ENCODE results near the gene CTF1. TPM values are rescaled to one million over a fixed set of nuclear protein-coding genes. Genes with fewer than 3 reads are reported as not detected.

Gene CTF1
- total and polyA plus RNA-seq, 10 of the 15 experiments (the other 5 are each of a cell fraction or from before 2014, with no cell fraction given): 0.04 to 0.46 (median 0.11) TPM; not detected in 3

- Histone ChIP-seq H4K20me1 (ENCODE audit: control insufficient read depth, insufficient read depth) (no peaks in the 10 kb centered on the region), H2AFZ (ENCODE audit: control insufficient read depth, low read depth, low read length) (no peak overlapping the region), H3K27ac (ENCODE audit: control insufficient read depth, insufficient read depth) (no peak overlapping the region), H3K4me2 (ENCODE audit: control insufficient read depth, insufficient read depth) (no peak overlapping the region), H3K36me3 (ENCODE audit: control insufficient read depth in 2 of 2, insufficient read depth in 2 of 2, low read length in 1 of 2) (no peaks in the 10 kb centered on the region), H3K9me3 (replicated peaks; ENCODE audit: control insufficient read depth, insufficient read depth, low read length) (no peaks in the 10 kb centered on the region), H3K9ac (ENCODE audit: control insufficient read depth, insufficient read depth, low read length) (no peak overlapping the region), H3K4me1 (ENCODE audit: control insufficient read depth, insufficient read depth, low read length) (no peaks in the 10 kb centered on the region; the same call in 1 of the 2 replicates), H3K79me2 (ENCODE audit: control insufficient read depth, insufficient read depth, low read length) (no peaks in the 10 kb centered on the region), H3K27me3 (replicated peaks in 1 of 2; ENCODE audit: control insufficient read depth in 2 of 2, insufficient read depth in 2 of 2, low read length in 1 of 2) (no peaks in the 10 kb centered on the region), H3K4me3 (no peak overlapping the region)
- intact Hi-C loops (cut with micrococcal nuclease; ENCODE audit: unreplicated experiment): no loop called here
- TF ChIP-seq MEF2B (IDR thresholded peaks at IDR 0.05; ENCODE audit: partially characterized antibody, poor library complexity, severe bottlenecking) (no peak), CHD1 (IDR thresholded peaks at IDR 0.05; ENCODE audit: low read depth, low read length) (no peak), NFXL1 (IDR thresholded peaks at IDR 0.05; ENCODE audit: borderline replicate concordance) (no peak), HSF1 (IDR thresholded peaks at IDR 0.05; ENCODE audit: low read depth, low read length) (no peak), CEBPB (IDR thresholded peaks at IDR 0.05; ENCODE audit: borderline replicate concordance in 1 of 2, low read depth in 2 of 2, low read length in 2 of 2) (no peak), TCF3 (IDR thresholded peaks at IDR 0.05; ENCODE audit: borderline replicate concordance, insufficient read depth, low read depth, low read length) (no peak), E2F4 (IDR thresholded peaks at IDR 0.05; ENCODE audit: low read depth, low read length) (no peak), RELA (IDR thresholded peaks at IDR 0.05; ENCODE audit: borderline replicate concordance, partially characterized antibody) (no peak), SPI1 (IDR thresholded peaks at IDR 0.05; ENCODE audit: borderline replicate concordance, insufficient read depth, low read depth, low read length) (no peak)
- no peak for DNase-seq (ENCODE audit: low read depth, low spot score)
- no peak for FAIRE-seq
- in situ Hi-C loops (cut with MboI): no loop called here
- ChIA-PET RAD21 (ENCODE audit: unreplicated experiment) (interaction anchor here (2.3 kb wide), 1 partner anchor 75 kb away, joined by 7 read pairs; no protein-coding TSS in a partner anchor), SMC1A (ENCODE audit: uncharacterized antibody, unreplicated experiment) (no interaction called here), POLR2A (no interaction called here), CTCF (interaction anchor here (0.7 to 4.2 kb wide), 4 partner anchors 16 to 556 kb away, joined by 3 to 18 read pairs (median 4); no protein-coding TSS in a partner anchor)
- WGBS (ENCODE audit: insufficient coverage, insufficient replicate concordance, low lambda C conversion rate, missing lambda C conversion rate): 60% methylated on average over 1 of the region's 1 CpG
- no peak for ATAC-seq
- BruUV-seq (replicated peaks): no TSS peak
These were observed 22.2 kb downstream of the CTF1 start for GRCh38 chr16:30918614-30919013.

Data from GM12878 (cell line).